HG02588 (cell line): ENCODE data around the gene LIN7A.
"Not testable (repeated sequence)": the region's sequence is repeated elsewhere in the genome, so short reads cannot be mapped to it uniquely, and the experiment has no call there.

Experiments used
- ATAC-seq: cut with Tn5 transposase; IDR thresholded peaks from one replicate; pipeline ENCODE4 v1.9.1; 2021; ENCODE audit warnings: mild to moderate bottlenecking, moderate library complexity; ENCODE audit not compliant: unreplicated experiment

The LIN7A gene

DNA sequence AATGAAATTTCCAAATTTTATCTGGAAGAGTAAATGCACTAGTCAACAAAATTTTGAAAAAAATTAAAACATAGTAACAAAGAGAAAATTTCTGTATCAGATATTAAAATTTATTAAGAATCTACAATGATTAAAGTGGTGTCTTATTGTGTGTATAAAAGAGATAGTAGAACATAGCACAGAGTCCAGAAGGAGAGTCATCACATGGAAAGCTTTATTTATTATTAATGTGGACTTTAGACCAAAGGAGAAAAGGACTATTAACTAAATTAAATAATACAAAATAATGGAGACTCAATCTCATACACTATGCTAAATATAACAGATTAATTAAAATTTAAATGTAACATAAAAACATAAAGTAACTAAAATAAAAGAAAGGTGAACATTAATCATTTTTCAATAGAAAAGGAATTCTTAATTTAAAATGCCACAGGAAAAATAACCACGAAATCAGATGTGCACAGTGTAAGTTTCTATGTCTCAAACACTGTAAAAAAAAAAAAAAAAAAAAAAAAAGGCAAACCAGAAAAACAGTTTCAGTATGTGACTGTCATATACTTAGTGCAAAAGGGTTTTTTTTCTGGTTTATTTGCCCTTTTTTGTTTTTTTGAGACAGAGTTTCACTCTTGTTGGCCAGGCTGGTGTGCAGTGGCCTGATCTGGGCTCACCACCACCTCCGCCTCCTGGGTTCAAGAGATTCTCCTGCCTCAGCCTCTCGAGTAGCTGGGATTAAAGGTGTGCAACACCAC lies 125.6 kb downstream of the LIN7A start:
- ATAC-seq, result peak; percentile 28

DNA sequence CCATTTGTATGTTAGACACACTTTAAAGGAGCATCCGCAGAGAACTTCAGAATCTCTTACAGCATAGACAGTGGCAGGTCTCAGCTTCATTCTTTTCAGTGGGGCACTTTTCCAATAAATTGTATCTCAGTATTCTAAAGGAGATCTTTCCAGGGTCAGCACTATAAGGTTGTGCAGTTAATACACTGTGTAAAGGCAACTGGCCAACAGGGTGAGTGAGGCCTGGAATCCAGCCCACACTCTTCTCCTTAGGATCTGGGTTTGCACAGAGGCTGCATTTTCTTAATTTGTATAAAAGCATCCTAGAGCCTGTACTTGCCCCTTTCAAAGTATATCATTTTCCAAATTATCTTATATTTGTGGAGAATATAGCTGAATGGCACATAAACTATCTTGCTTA lies 126.9 kb downstream of the LIN7A start:
- no peak for ATAC-seq

DNA sequence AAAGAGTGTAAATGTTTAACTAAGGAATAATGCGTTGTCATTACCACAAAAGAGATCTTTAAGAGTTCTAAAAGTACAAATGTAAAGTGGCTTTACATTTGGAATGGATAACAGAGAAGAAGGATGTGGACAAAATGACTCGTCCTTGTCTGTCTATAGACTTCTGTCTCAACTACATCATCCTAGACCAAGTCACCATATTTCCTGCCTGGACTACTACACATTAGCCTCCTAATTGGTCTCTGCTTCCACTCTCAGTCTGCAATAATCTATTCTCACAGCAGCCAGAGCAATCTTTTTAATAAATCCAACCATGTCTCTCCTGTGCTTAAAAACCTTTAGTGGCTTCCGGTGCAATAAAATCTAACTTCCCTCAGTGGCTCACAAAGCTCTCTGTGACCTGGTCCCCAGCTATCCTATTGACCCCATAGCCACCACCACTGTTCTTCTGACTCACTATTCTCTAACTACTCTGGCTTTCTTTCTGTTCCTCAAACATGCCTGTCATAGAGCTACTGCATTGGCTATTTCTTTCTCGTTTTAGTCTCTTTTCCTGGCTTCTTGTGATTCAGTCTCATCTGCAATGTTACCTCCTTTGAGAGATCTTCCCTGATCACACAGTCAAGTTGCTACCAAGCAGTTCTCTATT lies 130.0 kb downstream of the LIN7A start:
- ATAC-seq, result peak; percentile 89

DNA sequence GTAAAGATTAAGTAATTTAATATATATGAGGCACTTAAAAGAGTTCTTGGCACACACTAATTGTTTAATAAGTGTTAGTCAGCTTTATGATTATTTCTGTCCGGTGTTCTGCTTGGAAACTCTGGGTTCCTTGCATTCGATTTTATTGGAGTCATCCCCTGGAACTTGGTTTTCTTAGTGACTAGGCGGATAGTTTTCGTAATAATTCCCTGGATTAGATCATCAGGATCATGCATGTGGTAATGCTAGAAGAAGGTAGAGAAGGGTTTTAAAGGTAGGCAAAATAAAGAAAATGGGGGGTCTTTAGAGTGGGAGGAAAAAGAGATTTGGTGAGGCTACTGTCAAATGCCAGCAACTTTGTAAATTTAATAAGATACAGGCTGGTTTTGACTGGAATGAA lies 132.6 kb downstream of the LIN7A start:
- ATAC-seq, result no peak

DNA sequence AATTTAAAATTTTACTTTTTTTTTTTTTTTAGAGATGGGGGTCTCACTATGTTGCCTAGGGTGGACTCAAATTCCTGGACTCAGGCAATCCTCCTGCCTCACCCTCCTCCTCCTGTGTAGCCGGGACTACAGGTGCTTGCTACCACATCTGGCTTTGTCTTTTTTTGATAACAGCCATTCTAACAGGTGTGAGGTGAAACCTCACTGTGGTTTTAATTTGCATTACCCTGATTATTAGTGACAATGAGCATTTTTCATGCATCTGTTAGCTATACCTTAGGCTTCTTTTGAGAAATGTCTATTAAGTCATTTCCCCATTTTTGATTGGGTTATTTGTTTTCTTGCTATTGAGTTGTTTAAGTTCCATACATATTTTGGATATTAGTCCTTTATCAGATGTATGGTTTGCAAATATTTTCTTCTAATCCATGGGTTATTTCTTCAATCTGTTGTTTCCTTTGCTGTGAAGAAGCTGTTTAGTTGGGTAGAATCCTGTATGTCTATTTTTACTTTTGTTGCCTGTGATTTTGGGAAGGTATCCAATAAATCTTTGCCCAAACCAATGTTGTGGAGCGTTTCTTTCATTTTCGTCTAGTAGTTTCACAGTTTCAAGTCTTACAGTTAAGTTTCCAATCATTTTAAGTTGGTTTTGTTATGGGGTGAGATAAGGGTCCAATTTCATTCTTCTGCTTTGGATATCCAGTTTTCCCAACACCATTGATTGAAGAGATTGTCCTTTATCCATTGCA lies 134.9 kb downstream of the LIN7A start:
- peak; percentile 80 for ATAC-seq

DNA sequence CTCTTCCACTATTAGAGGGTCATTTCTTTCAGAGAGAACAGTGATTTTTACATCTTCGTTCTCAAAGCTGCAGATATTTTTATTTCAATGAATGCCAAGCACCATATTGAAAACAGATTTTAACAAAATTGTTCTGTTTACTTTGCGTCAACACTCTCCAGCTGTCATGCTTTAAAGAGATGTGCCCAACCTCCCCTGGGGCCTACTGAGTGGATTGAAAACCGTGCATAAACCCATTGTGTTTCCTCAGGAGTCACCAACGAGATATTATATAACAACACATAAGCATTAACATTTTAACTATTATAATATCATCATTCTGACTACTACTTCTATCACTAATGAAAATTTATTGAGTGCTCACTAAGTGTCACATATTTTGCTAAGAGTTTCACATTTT lies 139.5 kb downstream of the LIN7A start:
- ATAC-seq, result no peak

DNA sequence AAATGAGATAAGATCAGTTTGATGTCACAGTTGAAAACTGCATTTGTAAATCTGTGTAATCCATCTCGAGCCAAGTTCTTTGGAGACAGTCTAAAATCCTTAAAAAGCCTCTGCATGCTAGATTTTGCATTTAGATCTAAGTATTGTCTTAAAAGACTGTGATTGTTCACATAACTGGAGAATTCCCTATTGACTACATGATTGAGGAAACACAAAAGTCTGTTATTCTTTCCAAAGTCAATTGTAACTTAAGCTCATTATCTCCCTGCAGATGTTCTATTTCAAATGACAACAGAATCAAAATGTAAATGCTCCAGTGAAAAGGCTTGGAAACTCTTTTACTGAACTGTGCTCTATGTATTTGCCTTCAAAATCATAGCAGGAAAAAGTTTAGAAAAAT lies 143.2 kb downstream of the LIN7A start:
- ATAC-seq, result no peak

DNA sequence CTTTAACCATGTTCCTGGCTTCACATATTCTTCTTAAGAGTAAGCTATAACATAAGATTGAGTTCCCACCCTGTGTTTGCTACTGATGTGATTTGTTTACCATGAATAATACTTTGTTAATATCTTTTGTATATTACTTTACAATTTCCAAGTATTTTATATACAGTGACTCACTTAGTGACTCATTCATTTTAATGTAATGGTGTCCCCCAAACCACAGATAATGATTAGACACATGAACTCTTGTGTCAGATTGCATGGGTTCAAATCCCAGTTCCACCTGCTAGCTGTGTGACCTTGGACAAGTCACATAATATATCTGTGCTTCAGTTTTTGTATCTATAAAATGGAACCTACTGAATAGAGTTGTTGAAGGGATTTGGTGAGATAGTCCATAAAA lies 144.9 kb downstream of the LIN7A start:
- no peak for ATAC-seq

DNA sequence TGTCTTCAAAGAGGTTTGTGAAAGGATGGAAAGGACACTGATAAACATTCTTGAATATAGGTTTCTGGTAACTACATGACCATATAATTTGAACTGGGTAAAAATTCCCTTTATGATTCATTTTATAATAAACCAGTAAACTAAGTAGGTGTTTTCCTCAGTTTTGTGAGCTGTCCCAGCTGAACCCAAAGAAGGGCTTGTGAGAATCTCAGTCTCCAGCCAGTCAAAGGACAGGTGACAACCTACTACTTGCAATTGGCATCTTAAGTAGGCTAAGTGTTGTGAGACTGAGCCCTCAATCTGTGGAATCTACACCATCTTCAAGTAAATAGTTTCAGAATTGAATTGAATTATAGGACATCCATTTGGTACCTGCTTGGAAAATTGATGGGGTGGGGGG lies 145.9 kb downstream of the LIN7A start:
- peak; percentile 58 for ATAC-seq

DNA sequence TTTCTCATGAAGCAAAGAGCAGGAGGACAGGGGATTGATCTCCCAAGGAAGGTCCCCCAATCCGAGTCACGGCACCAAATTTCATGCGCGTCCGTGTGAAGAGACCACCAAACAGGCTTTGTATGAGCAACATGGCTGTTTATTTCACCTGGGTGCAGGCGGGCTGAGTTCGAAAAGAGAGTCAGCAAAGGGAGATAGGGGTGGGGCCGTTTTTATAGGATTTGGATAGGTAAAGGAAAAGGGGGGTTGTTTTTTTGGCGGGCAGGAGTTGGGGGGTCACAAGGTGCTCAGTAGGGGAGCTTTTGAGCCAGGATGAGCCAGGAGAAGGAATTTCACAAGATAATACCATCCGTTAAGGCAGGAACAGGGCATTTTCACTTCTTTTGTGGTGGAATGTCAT lies 149.3 kb downstream of the LIN7A start:
- ATAC-seq, result not testable (repeated sequence)

DNA sequence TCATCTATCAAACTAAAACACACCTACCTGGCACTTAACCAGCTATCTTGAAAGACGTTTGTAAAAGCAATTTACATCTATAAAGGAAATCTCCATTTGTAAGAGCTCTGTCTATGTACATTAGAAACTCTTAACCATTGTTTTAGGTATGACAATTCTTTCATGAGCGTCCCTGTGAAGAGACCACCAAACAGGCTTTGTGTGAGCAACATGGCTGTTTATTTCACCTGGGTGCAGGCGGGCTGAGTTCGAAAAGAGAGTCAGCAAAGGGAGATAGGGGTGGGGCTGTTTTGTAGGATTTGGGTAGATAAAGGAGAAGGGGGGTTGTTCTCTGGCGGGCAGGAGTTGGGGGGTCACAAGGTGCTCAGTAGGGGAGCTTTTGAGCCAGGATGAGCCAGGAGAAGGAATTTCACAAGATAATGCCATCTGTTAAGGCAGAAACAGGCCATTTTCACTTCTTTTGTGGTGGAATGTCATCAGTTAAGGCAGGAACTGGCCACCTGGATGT lies 154.7 kb downstream of the LIN7A start:
- not testable (repeated sequence) for ATAC-seq

DNA sequence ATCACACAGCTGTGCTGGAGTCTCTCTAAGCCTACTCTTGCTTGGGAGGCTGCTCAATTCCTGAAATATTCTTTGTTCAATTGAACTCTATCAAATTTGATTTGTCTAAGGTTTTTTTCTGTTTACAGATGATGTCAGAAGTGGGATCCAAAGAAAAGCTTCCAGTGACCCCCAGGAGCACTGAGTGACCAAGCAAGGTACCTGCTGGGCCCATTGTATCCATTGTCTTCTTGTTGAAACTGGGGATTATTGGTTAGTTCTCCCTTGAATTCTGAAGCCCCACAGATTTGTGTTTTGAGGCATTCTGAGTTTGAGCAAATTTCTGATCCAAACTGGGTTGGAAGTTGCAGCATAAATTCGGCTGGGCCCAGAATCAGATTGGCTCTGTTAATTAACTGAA lies 156.4 kb downstream of the LIN7A start:
- no peak for ATAC-seq

DNA sequence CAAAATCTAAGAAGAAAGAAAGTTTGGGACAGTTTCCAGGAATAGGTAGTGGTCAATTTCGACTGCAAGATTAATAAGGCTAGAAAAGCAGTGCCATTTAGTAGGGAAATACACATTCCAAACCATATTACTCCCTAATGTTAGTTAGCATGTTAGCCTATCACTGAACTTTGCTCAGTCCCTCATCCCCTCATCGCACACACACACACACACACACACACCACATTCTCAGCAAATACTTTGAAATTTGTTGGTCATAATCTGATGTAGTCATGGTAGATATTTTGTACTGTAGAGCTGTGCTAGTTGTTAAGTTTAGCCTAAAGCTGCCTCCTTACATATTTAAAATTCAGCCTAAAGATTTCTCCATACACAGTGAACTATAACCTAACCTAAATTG lies 157.0 kb downstream of the LIN7A start:
- no peak for ATAC-seq

DNA sequence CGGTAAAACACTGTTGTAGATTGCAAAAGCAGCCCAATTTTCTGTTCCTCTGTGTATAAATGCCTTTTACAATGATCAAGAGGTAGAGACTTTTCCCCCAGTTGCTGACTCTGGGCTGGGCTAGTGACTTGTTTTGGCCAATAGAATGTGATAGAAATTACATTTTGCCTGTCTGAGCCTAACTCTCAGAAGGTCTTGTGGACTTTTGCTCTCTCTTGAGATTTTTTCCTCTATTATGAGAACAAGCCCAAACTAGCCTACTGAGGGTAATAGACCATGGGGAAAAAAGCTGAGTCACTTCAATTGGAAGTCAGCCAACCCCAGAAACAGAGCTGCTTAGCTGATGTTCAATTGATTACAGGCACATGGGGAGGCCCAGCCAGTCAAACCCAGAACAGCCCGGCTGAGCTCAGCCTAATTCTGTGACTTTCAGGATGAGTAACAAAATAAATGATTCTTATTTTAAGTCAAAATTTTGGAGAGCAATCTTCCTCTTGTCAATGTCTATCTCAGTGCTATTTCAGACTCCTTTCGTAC lies 159.7 kb downstream of the LIN7A start:
- ATAC-seq, result peak; percentile 95

DNA sequence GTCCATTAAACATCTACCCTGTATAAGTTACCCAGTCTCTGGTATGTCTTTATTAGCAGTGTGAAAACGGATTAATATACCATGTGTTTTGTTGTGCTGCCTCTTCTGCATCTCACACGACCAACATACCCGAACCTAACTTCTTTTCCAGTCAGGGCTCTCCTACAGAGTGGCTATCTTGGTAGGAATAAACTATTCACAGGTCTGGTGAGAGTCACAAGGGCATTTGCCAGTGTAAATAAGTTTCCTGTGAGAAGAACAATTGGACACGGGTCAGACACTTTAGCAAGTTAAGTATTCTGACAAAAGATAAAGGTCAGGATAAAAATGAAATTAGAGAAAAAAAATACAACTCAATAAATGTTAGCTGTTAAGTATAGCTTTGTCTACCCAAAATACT lies 160.1 kb downstream of the LIN7A start:
- ATAC-seq, result no peak

DNA sequence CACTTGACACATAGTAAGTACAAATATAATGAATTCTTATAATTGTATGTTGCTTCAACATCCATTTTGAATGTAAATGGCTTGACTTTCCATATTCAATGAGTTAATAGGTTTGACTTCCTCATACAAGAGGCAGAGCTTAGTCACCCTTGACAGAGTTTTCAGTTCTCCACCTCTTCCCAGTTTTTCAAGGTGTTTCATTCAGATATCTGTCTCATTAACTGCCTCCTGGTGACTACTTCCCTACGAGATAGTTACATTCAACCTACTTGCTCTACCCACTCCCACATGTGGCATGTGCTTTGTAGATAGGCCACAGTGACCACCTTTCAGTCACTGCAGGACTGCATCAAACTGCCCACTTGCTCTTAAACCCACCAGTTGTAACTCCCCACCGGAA lies 161.0 kb downstream of the LIN7A start:
- ATAC-seq, result no peak

DNA sequence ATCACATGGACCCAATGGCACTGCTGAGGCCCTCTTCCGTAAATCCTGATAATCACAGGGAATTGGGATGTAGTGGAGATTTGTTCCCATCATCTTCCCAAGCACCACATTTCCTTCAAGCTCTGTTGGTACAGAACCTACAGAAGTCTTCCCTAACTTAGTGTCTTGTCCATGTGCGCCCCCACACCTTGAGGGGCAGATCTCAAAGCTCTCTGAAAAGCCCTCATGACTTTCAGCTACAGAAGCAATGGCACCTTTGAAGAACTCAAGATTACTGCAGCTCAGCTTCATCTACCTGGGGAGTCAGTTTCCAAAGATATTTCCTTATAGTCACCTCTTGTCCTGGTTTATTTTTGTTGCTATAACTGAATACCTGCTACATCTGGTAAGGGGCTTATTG lies 166.8 kb downstream of the LIN7A start:
- no peak for ATAC-seq

DNA sequence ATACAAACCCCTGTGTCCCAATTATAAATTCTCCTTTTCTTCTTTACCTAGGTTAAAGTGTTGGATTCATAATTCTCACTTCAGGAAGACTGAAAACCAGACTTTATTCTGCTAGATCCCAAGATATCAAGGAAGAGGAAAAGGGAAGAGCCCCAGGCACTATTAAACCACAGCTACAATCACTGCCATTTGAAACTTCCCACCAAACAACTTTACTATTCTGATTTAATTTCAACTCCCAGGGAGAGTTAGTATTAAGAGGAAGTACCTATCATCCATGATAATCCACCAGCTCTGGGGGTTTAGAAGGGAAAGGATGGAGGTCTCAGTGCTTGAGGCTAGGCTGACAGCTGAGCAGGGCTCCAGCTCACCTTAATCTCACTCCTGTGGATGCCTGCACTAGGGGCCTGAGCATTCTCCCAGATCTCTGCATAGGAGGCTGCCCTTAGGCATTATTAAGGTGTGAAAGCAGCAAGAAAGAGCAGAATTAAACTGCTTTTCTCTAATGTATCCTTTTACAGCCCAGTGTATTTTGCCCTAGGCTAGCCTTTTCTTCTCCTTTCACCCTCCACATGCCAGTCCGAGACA lies 168.1 kb downstream of the LIN7A start:
- ATAC-seq, result no peak

DNA sequence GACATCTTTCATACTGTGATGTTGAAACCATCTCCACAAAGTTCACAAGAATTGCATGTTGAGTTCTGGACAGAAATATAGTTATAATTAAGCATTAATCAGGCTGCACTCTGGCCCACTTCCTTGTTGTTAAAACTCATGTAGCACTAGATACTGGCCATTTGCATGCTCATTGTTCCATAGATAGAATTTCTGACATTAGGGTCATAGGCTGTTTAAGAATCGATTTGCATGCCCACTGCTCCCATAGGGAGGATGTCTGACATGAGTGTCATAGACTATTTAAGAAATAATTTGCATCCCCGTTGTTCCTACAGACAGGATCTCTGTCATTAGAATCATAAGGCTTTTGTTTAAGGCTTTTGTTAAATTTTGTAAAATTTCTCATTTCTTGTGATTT lies 170.8 kb downstream of the LIN7A start:
- ATAC-seq, result peak; percentile 93

DNA sequence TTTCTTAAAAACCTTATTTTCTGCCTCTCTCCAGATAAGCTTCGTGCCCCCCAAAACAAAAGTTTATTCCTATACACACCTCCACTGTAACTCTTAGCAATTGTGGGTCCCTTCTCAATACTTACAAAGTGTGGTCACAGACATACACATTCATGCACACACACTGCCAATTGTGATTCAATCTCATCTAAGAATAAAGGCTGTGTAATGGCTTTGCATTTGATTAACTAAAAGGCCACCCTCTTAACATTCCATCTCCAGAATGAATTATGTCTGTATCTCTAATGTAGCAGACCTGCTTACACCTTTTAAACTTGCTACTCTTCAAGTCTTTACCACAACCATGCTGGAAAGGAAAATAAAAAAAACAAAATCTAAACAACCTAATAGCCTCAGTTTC lies 171.5 kb downstream of the LIN7A start:
- ATAC-seq, result no peak

DNA sequence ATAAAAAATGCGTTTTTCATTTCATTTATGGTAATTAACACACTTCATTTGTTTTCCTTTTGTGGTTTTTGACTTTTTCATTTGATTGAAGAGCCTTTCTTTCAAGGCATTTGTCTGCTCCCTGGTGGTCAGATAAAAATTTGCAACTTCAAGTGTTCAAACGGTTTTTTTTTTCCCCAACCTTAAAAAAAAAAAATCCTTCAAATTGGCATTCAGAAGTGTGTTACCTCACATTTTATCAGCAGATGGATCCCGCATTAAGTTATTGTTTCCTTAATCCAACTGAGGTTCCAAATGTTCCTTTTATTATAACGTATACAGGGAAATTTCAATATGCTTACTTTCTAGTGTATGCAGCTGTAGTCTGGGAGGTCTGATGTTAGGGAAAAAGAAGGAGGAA lies 173.9 kb downstream of the LIN7A start:
- ATAC-seq, result no peak
